Naive thymus-derived CD4-positive, alpha-beta T cell (primary cell): ENCODE measurements around the gene ERMP1. TPM values are rescaled to one million over a fixed set of nuclear protein-coding genes. Genes with fewer than 3 reads are reported as not detected.

Experiments
- ATAC-seq: fragments of 150-1000 bp; cut with Tn5 transposase; 2 replicates; pipeline ENCODE4 v1.10.0; 2021; ENCODE audit warnings: mild to moderate bottlenecking, moderate library complexity
- CTCF ChIA-PET: fragments of 350-600 bp; sonication (Branson Sonifier 250); formaldehyde crosslinking; loops from one replicate; lab custom pipeline; 2021; ENCODE audit warnings: antibody characterized with exemption; lab: Charles Lee
- POLR2A ChIA-PET: fragments of 350-600 bp; sonication (Branson Sonifier 250); formaldehyde crosslinking; loops from one replicate; lab custom pipeline; 2021; ENCODE audit warnings: antibody characterized with exemption, inconsistent platforms; lab: Charles Lee
- DNase-seq, 9 donors: peaks; one replicate each; pipeline versions ENCODE4 v3.0.0 to v3.0.0-alpha.2; 2020 to 2022; ENCODE audit warnings: mixed read lengths in 1 of 9
- H3K27ac ChIP-seq: one replicate; pipeline ENCODE4 v1.7.0; 2013; ENCODE audit warnings: mild to moderate bottlenecking, low read depth, low read length, moderate library complexity
- H3K27me3 ChIP-seq, 2 donors: one replicate each; pipeline ENCODE4 v1.7.0; 2013; ENCODE audit warnings: low read length in 2 of 2, mild to moderate bottlenecking in 2 of 2, moderate library complexity in 2 of 2; ENCODE audit not compliant: control insufficient read depth in 2 of 2, insufficient read depth in 2 of 2
- H3K36me3 ChIP-seq, 3 experiments: 1 replicate in 2 of 3; 2 replicates in 1 of 3; pipeline ENCODE4 v1.7.0; 2013; ENCODE audit warnings: low read length in 3 of 3, mild to moderate bottlenecking in 3 of 3, moderate library complexity in 1 of 3; ENCODE audit not compliant: insufficient read depth in 3 of 3, control insufficient read depth in 2 of 3
- H3K4me1 ChIP-seq, 2 donors: one replicate each; pipeline ENCODE4 v1.7.0; 2013; ENCODE audit warnings: low read length in 2 of 2, mild to moderate bottlenecking in 2 of 2, moderate library complexity in 1 of 2; ENCODE audit not compliant: control insufficient read depth in 2 of 2, insufficient read depth in 2 of 2
- H3K4me3 ChIP-seq: 2 replicates; pipeline ENCODE4 v1.7.0; 2013; ENCODE audit warnings: mild to moderate bottlenecking, low read length
- H3K9me3 ChIP-seq, 3 experiments: 1 replicate in 2 of 3; 2 replicates in 1 of 3; pipeline ENCODE4 v1.7.0; 2013; ENCODE audit warnings: low read length in 3 of 3; ENCODE audit not compliant: control insufficient read depth in 2 of 3
- H3K27ac Mint-ChIP-seq, 9 donors: one replicate each; pipeline ENCODE4 v1.8.0; 2020 to 2022; ENCODE audit warnings: mixed read lengths in 9 of 9, mild to moderate bottlenecking in 8 of 9, moderate library complexity in 5 of 9, inconsistent platforms in 2 of 9
- H3K27me3 Mint-ChIP-seq, 5 donors: one replicate each; pipeline ENCODE4 v1.8.0; 2021 to 2022; ENCODE audit warnings: mixed read lengths in 5 of 5, mild to moderate bottlenecking in 1 of 5
- H3K36me3 Mint-ChIP-seq, 5 donors: one replicate each; pipeline ENCODE4 v1.8.0; 2020 to 2022; ENCODE audit warnings: mixed read lengths in 5 of 5, mild to moderate bottlenecking in 3 of 5, inconsistent platforms in 1 of 5
- H3K4me1 Mint-ChIP-seq, 7 donors: one replicate each; pipeline ENCODE4 v1.8.0; 2020 to 2022; ENCODE audit warnings: mixed read lengths in 7 of 7, mild to moderate bottlenecking in 3 of 7, inconsistent platforms in 1 of 7
- H3K4me3 Mint-ChIP-seq, 10 donors: one replicate each; pipeline ENCODE4 v1.8.0; 2020 to 2022; ENCODE audit warnings: mild to moderate bottlenecking in 10 of 10, mixed read lengths in 10 of 10, moderate library complexity in 6 of 10, inconsistent platforms in 2 of 10
- H3K9me3 Mint-ChIP-seq, 11 donors: one replicate each; pipeline ENCODE4 v1.8.0; 2020 to 2022; ENCODE audit warnings: mixed read lengths in 11 of 11, mild to moderate bottlenecking in 4 of 11, inconsistent platforms in 1 of 11, moderate library complexity in 1 of 11
- intact Hi-C, 2 donors: fragments of 100-400 bp; cut with micrococcal nuclease; formaldehyde crosslinking; loops; one replicate each; pipeline ENCODE4 v1.15.1; 2023
- polyA plus RNA-seq, 2 donors: library from polyadenylated mRNA; unstranded; fragments of 300-500 nt; fragmentation: Illumina TruSeq; gene quantifications; one replicate each; pipeline ENCODE4 v1.2.3, GENCODE V29; 2021
- total RNA-seq, 6 experiments: library from RNA in 5 of 6; stranded (reverse) in 5 of 6; gene quantifications; 1 replicate in 5 of 6; 2 replicates in 1 of 6; pipeline ENCODE4 v1.2.3 and lab custom pipeline; 2021 to 2026

The ERMP1 gene
- total and polyA plus RNA-seq, 7 experiments from 2014 or later = 7.3 to 37.1 (median 13.0) TPM

GRCh38 chr9:5843794-5844471 is 11.0 kb upstream of the ERMP1 start:
- H3K27me3 Mint-ChIP-seq = no peaks in the 10 kb centered on the region
- Histone ChIP-seq H3K36me3 (no peaks in the 10 kb centered on the region), H3K4me3 (peak overlapping the region; percentile 5), H3K9me3 (no peaks in the 10 kb centered on the region), H3K27me3 (no peaks in the 10 kb centered on the region), H3K4me1 (peaks cover 45 to 47% of the 10 kb centered on the region in 2 donors), H3K27ac (peak overlapping the region; percentile 24)
- peaks cover 50 to 83% (median 64%) of the 10 kb centered on the region in 7 donors for H3K4me1 Mint-ChIP-seq
- ChIA-PET POLR2A (interaction anchor here (0.5 to 2.7 kb wide), 10 partner anchors 10 to 914 kb away, joined by 3 to 17 read pairs (median 6); partner anchors contain the start of genes ERMP1, KDM4C and RIC1), CTCF (interaction anchor here (0.6 to 4.4 kb wide), 2 partner anchors 11 to 1165 kb away, joined by 4 to 45 read pairs; partner anchors contain the start of genes CDC37L1 and ERMP1)
- ATAC-seq (peak; percentile 20), DNase-seq (peak in 2 of 9 donors; percentile 7 to 22)
- peaks cover 0 to 39% (median 0%) of the 10 kb centered on the region in 5 donors for H3K36me3 Mint-ChIP-seq
- peak overlapping the region; percentile 75 to 85 (median 80) for H3K4me3 Mint-ChIP-seq
- peak overlapping the region; percentile 58 to 93 (median 91) for H3K27ac Mint-ChIP-seq
- intact Hi-C loops = loop anchor here (1.0 to 10.0 kb wide), 11 partner anchors 7 to 1549 kb away; partner anchors contain the start of genes KDM4C (in 2 of the 2), CD274 (in 1 of the 2), ERMP1 (in 1 of the 2) and PLPP6 (in 1 of the 2)
- peaks cover 0 to 10% (median 0%) of the 10 kb centered on the region in 11 donors for H3K9me3 Mint-ChIP-seq

- no peaks in the 10 kb centered on the region for H3K27me3 ChIP-seq
- Mint-ChIP-seq H3K36me3 (peaks cover 0 to 37% (median 0%) of the 10 kb centered on the region in 5 donors), H3K9me3 (peaks cover 0 to 10% (median 0%) of the 10 kb centered on the region in 11 donors), H3K27ac (peak overlapping the region in 8 of 9 donors; percentile 58 to 93 (median 92)), H3K27me3 (no peaks in the 10 kb centered on the region), H3K4me3 (peak overlapping the region in 9 of 10 donors; percentile 75 to 91 (median 80)), H3K4me1 (peaks cover 50 to 79% (median 60%) of the 10 kb centered on the region in 7 donors)
- H3K9me3 ChIP-seq = no peaks in the 10 kb centered on the region
- H3K4me3 ChIP-seq = no peak overlapping the region
- no peak overlapping the region for H3K27ac ChIP-seq
- H3K36me3 ChIP-seq = no peaks in the 10 kb centered on the region
- ChIA-PET POLR2A (interaction anchor here (0.5 to 3.0 kb wide), 15 partner anchors 8 to 1050 kb away, joined by 3 to 38 read pairs (median 3); partner anchors contain the start of genes ERMP1, KDM4C and RIC1), CTCF (interaction anchor here (0.6 to 4.4 kb wide), 5 partner anchors 9 to 1164 kb away, joined by 3 to 45 read pairs (median 5); partner anchors contain the start of genes CDC37L1 and ERMP1)
- H3K4me1 ChIP-seq = peaks cover 45 to 47% of the 10 kb centered on the region in 2 donors
- ATAC-seq = no peak
- intact Hi-C loops = loop anchor here (1.0 to 10.0 kb wide), 7 partner anchors 8 to 1548 kb away; partner anchors contain the start of genes CD274 (in 1 of the 2), KDM4C (in 1 of the 2), PLPP6 (in 1 of the 2) and SPATA6L (in 1 of the 2)
- no peak for DNase-seq
These were observed 10.2 kb upstream of the ERMP1 start for GRCh38 chr9:5842929-5843793.

DNA sequence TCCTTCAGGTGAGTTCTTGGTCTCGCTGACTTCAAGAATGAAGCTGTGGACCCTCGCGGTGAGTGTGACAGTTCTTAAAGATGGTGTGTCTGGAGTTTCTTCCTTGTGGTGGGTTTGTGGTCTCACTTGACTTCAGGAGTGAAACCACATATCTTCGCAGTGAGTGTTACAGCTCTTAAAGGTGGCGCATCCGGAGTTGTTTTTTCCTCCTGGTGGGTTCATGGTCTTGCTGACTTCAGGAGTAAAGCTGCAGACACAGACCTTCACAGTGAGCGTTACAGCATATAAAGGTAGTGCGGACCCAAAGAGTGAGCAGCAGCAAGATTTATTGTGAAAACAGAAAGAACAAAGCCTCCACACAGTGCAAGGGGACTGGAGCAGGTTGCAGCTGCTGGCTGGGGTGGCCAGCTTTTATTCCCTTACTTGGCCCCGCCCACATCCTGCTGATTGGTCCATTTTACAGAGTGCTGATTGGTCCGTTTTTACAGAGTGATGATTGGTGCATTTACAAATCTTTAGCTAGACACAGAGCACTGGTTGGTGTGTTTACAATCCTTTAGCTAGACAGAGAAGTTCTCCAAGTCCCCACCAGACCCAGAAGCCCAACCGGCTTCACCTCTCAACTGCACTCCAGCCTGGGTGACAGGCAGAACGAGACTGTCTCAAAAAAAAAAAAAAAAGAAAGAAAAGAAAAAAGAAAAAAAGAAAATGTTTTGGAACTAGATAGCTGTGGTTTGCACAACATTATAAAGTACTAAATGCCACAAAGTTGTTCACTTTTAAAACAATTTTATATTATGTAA is 9.1 kb upstream of the ERMP1 start:
- H3K36me3 Mint-ChIP-seq = peaks cover 0 to 32% (median 0%) of the 10 kb centered on the region in 5 donors
- H3K27ac Mint-ChIP-seq = peak overlapping the region; percentile 76 to 95 (median 91)
- ChIA-PET CTCF (interaction anchor here (0.7 to 4.4 kb wide), 6 partner anchors 9 to 45 kb away, joined by 3 to 45 read pairs (median 4); partner anchors contain the start of gene ERMP1), POLR2A (interaction anchor here (0.5 to 3.0 kb wide), 12 partner anchors 9 to 1049 kb away, joined by 3 to 38 read pairs (median 3); partner anchors contain the start of genes CD274, ERMP1 and KDM4C)
- DNase-seq (peak; percentile 16 to 77 (median 67)), ATAC-seq (peak; percentile 76)
- H3K9me3 ChIP-seq = no peaks in the 10 kb centered on the region
- H3K4me3 ChIP-seq = peak overlapping the region; percentile 35
- peak overlapping the region; percentile 72 to 91 (median 81) for H3K4me3 Mint-ChIP-seq
- H3K27ac ChIP-seq = no peak overlapping the region
- H3K4me1 ChIP-seq = peaks cover 45 to 47% of the 10 kb centered on the region in 2 donors
- no peaks in the 10 kb centered on the region for H3K27me3 Mint-ChIP-seq
- peaks cover 50 to 76% (median 60%) of the 10 kb centered on the region in 7 donors for H3K4me1 Mint-ChIP-seq
- intact Hi-C loops = loop anchor here (1.0 to 10.0 kb wide), 8 partner anchors 9 to 1547 kb away; partner anchors contain the start of genes CD274 (in 1 of the 2), ERMP1 (in 1 of the 2), KDM4C (in 1 of the 2) and PLPP6 (in 1 of the 2)
- H3K9me3 Mint-ChIP-seq = peaks cover 0 to 10% (median 0%) of the 10 kb centered on the region in 11 donors
- H3K27me3 ChIP-seq = no peaks in the 10 kb centered on the region
- no peaks in the 10 kb centered on the region for H3K36me3 ChIP-seq

GRCh38 chr9:5840788-5841187 is 7.9 kb upstream of the ERMP1 start:
- Mint-ChIP-seq H3K36me3 (peaks cover 0 to 28% (median 0%) of the 10 kb centered on the region in 5 donors), H3K27me3 (no peaks in the 10 kb centered on the region), H3K4me1 (peaks cover 48 to 71% (median 58%) of the 10 kb centered on the region in 7 donors), H3K4me3 (peak overlapping the region in 3 of 10 donors; percentile 72 to 80 (median 76)), H3K27ac (peak overlapping the region in 4 of 9 donors; percentile 76 to 92 (median 91)), H3K9me3 (peaks cover 0 to 7% (median 0%) of the 10 kb centered on the region in 11 donors)
- intact Hi-C loops = loop anchor here (1.0 to 10.0 kb wide), 7 partner anchors 7 to 1546 kb away; partner anchors contain the start of genes CD274 (in 1 of the 2), ERMP1 (in 1 of the 2), KDM4C (in 1 of the 2) and PLPP6 (in 1 of the 2)
- ChIA-PET POLR2A (interaction anchor here (0.7 to 3.0 kb wide), 4 partner anchors 9 to 173 kb away, joined by 3 to 38 read pairs (median 6); partner anchors contain the start of gene ERMP1), CTCF (interaction anchor here (2.0 to 4.4 kb wide), 3 partner anchors 8 to 46 kb away, joined by 5 to 45 read pairs (median 7); partner anchors contain the start of gene ERMP1)
- no peaks in the 10 kb centered on the region for H3K36me3 ChIP-seq
- H3K9me3 ChIP-seq = no peaks in the 10 kb centered on the region
- no peak overlapping the region for H3K27ac ChIP-seq
- DNase-seq = no peak
- no peak overlapping the region for H3K4me3 ChIP-seq
- no peaks in the 10 kb centered on the region for H3K27me3 ChIP-seq
- ATAC-seq = no peak
- H3K4me1 ChIP-seq = peaks cover 44 to 45% of the 10 kb centered on the region in 2 donors

DNA sequence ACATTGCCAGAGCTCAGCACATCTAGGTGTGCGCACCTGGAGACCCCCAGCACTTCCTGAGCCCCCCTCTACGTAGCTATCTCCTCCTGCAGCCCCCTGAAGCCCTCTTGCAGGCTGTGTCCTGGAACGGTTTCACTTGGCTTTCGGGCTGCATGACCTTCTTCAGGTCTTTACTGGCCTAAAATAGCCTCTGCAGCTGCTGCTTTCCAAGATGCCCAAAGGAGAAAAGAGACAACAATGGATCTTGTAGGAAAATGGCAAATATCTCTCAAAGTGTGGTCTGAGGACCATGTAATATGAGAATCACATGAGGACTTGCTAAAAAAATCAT is 6.6 kb upstream of the ERMP1 start:
- POLR2A ChIA-PET = interaction anchor here (0.6 kb wide), 1 partner anchor 656 kb away, joined by 3 read pairs; no protein-coding TSS in a partner anchor
- H3K4me3 ChIP-seq = no peak overlapping the region
- no peaks in the 10 kb centered on the region for H3K36me3 ChIP-seq
- no peak overlapping the region for H3K27ac ChIP-seq
- H3K9me3 ChIP-seq = no peaks in the 10 kb centered on the region
- peaks cover 35% of the 10 kb centered on the region in 2 donors for H3K4me1 ChIP-seq
- H3K27me3 ChIP-seq = no peaks in the 10 kb centered on the region
- ATAC-seq (no peak), DNase-seq (no peak)
- H3K9me3 Mint-ChIP-seq = peaks cover 0 to 7% (median 0%) of the 10 kb centered on the region in 11 donors
- no peaks in the 10 kb centered on the region for H3K27me3 Mint-ChIP-seq
- peaks cover 0 to 25% (median 0%) of the 10 kb centered on the region in 5 donors for H3K36me3 Mint-ChIP-seq
- CTCF ChIA-PET = no interaction called here
- intact Hi-C loops = loop anchor here (10.0 kb wide), 3 partner anchors 855 to 1175 kb away; partner anchors contain the start of genes AK3 (in 1 of the 2), JAK2 (in 1 of the 2), PLPP6 (in 1 of the 2) and SPATA6L (in 1 of the 2)
- H3K27ac Mint-ChIP-seq = no peak overlapping the region
- H3K4me1 Mint-ChIP-seq = peaks cover 45 to 59% (median 56%) of the 10 kb centered on the region in 7 donors
- peak overlapping the region in 1 of 10 donors; percentile 20 for H3K4me3 Mint-ChIP-seq
